HG03565 (cell line): Measurements from ENCODE around the gene NRTN.
"Not testable (repeated sequence)": the region's sequence is repeated elsewhere in the genome, so short reads cannot be mapped to it uniquely, and the experiment has no call there.

Source experiments
- ATAC-seq: cut with Tn5 transposase; IDR thresholded peaks from one replicate; pipeline ENCODE4 v1.9.1; 2021; ENCODE audit warnings: mild to moderate bottlenecking, moderate library complexity; ENCODE audit not compliant: unreplicated experiment

NRTN gene

DNA sequence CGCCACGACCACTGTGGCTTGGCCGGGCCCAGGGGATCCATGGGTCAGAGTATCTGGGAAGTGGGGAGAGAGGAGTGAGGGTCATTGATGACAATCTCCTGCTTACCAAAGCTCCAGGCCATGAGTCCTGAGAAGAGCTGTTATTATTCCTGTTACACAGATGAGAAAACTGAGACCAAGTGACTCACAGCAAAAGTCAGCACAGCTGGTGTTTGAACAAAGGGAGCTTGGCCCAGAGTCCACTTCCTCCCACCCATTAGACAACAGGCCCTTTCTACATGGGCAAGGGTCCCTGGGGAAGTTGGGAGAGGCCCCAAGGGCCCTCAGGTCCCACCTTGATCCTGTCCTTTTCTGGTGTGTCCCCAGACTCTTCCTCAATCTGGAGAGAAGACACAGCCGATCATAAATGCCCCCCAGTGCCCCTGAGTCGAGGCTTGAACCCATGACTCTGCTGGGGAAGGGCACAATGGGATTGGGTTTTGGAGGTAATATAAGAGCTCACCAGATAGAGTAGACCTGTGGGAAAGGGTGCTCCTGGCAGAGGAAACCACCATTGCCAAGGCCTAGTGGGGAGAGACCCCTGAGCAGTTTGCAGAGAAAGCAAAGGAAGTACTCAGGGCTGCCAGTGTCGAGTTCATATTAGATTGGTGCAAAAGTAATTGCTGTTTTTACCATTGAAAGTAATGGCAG, 27.8 kb downstream of the NRTN start:
- ATAC-seq = no peak

DNA sequence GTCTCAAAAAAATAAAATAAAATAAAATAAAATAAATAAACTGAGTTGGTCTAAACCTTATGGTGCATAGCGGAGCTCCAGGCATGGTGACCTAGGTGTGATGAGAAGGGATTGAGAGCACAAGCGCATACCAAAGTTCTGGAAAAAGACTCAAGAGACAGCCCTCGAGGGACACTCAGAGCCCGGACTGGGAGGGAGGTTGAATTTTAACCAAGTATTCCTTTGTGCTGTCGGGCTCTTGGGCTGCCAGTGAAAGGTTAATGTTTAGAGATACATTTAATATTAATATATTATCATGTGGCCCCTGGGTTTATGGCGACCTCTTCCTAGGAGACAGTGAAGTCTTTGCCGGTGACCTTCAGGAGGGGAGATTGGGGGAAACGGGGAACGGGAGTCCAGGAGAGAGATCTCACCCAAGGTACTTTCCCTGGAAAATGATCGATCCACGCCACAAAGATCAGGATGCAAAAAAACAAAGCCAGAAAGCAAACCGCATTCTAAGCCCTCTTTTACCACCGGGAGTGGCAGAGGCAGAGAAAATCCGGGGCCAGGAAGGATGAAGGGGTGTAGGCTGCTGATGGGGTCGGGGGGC, 33.0 kb downstream of the NRTN start:
- ATAC-seq = no peak

DNA sequence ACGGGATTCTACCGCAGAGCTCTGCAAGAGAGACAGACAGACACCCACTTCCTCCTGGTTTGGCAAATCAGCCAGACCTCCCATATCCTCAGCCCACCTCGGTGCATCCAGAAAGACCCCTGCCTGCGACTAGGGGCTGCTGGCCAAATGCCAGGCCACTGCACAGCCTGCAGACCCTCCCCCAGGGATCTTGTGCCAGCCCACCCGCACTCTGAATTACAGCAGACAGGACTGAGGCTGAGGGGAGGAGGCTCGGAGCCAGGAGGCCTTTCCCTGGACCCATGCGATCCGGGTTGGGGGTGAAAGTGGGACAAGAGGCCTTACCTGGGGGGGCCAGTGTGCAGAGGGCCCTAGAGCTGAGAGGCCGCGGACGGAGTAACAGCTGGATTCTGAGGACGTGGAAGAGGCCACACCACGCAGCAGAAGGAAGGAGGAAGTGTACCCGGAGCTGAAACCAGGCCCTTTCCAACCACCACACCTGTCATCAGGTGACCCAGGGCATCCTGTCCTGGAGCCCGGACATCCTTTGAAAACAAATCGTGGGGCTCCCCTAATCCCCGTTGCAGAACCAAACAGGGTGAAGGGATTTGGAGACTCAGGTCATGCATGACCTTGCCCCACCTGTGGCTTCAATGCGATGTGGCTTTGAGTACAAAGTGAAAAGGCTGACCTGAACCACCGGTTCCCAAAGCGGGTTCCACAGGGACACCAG, 33.6 kb downstream of the NRTN start:
- no peak for ATAC-seq

DNA sequence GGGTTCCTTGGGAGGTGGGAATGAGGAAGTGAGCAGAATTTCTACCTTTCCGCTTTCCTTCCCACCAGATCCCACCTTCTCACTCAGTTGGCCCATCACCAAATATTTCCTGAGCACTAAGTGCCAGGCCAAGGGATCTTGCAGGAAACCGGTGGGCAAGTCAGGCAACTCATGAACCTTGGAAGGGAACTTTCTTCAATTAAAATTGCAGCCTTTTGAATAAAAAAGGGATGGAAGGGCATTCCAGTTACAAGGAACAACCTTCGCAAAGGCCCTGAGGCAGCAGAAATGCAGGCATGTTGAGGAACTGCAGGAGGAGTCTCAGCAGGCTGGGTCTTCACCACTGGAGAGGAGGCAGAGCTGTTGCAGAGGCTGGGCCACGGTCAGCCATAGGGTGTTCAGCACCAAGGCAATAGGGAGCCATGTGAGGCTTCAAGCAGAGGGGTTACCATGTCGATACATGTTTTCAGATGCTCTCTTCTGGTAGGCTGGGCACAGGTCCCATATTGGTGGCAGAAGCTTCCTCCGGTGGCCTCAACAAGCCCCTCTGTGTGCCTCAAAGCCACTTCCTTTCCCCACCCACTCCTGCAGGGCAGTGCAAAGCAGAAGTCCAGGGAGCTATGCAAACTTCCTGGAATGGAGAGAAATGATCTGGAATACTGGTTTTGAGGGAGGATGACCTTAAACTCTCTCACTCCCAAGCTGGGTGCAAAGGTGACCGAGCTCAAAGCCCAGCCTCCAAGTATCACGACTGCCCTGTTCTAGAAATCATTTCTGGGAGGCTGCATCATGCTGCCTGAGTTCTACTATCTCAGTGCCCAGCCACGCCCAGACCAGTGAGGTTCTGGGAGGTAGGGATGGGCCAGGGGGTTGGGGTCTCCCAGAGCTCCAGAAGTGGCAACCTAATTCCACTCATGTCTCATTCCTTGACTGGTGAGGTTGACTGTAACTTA, 34.5 kb downstream of the NRTN start, which contains the start of gene FUT6:
FUT6 (minus strand) TSS at position 638 of the 953 bp plus-strand sequence. CDS start 7,135 bp downstream, outside the sequence.
- no peak for ATAC-seq

DNA sequence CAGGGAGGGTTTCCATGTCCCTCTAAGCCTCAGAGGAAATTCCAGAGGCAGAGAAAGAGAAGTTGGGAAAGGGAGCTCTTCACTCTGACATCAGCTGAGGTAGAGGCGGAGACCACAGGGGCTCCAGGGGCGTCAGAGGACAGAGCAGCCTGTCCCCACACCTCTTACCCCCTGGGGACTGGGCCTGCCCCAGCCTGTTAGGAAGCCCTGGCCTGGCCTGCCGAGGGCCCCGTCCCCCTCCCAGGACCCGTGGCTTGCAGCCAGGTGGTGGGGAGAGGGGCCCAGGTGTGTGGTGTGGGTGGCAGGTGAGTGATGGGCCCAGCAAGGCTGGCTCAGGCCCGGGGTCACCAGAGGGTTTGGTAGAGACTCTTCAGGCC, 36.9 kb downstream of the NRTN start:
- ATAC-seq = not testable (repeated sequence)

DNA sequence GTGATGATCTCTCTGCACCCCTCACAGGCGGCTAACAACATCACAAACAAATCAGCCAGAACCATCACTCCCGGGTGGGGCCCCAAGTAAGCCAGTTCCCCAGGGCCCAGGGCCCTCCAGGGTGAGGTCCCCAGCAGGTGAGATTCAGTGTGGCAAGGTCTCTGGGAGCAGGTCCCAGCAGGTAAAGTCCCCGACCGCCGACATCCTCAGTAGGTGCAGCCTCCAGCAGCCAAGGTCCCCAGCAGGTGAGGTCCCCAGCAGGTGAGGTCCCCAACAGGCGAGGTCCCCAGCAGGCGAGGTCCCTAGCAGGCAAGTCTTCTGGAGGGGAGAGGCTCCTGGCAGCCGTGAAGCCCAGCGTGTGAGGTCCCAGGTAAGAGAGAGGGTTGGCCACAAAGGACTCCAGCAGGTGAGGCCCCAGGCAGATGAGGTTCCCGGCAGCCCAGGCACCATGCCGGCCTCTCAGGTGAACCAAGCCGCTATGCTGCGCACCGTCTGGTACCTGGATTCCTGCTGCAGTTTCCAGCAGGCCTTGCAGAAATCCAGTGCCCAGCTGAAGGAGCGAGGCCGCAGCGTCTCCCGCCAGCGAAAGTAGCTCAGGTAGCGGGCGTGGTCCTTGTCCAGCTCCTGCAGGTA, 38.5 kb downstream of the NRTN start:
- no peak for ATAC-seq

DNA sequence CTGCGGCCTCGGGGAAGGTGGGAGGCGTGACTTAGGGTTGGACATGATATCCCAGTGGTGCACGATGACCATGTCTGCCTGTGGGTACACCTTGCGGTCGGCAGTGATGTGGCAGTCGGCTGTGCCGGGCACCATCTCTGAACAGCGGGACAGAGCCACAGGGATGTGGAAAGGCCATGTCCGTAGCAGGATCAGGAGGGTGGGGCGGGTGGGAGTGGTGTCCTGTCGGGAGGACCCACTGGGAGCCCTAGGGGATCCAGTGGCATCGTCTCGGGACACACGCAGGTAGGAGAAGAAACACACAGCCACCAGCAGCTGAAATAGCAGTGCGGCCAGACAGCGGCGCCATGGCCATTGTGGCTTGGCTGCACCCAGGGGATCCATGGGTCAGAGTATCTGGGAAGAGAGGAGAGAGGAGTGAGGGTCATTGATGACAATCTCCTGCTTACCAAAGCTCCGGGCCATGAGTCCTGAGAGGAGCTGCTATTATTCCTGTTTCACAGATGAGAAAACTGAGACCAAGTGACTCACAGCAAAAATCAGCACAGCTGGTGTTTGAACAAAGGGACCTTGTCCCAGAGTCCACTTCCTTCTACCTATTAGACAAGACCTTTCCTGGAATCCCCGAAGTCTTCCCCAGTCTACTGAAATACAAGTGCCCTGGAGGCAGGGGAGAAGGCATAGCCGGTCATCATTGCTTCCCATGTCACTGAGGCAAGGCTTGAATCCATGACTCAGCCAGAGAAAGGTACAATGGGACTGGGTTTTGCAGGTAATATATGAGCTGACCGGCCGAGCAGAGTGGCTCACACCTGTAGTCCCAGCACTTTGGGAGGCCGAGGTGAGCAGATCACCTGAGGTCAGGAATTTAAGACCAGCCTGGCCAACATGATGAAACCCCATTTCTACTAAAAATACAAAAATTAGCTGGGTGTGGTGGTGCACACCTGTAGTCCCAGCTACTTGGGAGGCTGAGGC, 39.9 kb downstream of the NRTN start:
- ATAC-seq = no peak

DNA sequence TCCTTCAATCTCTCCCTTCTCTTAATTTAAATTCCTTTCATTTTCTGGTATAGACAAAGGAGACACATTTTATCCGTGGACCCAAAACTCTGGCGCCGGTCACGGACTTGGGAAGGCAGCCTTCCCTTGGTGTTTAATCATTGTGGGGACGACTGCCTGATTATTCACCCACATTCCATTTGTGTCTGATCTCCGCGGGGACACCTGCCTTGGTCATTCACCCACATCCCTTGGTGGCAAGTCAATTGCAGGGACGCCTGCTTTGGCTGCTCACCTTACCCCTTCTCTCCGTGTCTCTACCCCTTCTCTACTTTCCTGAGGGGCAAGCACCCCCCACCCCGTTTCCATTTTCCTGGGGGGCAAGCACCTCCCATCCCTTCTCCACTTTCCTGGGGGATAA, 43.0 kb downstream of the NRTN start:
- not testable (repeated sequence) for ATAC-seq

DNA sequence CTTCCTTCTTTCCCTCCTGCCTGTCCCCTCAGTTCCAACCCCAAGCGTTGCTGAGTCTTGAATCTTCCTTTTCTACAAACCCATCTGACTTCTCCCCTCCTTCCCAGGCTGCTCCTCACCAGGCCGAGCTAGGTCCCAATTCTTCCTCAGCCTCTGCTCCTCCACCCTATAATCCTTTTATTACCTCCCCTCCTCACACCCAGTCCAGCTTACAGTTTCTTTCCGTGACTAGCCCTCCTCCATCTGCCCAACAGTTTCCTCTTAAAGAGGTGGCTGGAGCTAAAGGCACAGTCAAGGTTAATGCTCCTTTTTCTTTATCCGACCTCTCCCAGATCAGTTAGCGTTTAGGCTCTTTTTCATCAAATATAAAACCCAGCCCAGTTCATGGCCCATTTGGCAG, 43.8 kb downstream of the NRTN start:
- ATAC-seq = not testable (repeated sequence)

DNA sequence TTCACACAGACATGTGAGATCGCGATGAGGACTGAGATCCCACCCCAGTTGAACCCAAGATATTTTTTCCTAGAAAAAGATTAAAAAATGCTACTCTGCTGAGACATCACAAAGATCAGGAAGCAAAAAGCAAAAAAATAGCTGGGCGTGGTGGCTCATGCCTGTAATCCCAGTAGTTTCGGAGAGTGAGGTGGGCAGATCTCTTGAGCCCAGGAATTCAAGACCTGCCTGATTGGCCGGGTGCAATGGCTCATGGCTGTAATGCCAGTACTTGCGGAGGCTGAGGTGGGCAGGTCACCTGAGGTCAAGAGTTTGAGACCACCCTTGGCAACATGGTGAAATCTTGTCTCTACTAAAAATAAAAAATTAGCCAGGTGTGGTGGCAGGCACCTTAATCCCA, 45.3 kb downstream of the NRTN start:
- no peak for ATAC-seq

DNA sequence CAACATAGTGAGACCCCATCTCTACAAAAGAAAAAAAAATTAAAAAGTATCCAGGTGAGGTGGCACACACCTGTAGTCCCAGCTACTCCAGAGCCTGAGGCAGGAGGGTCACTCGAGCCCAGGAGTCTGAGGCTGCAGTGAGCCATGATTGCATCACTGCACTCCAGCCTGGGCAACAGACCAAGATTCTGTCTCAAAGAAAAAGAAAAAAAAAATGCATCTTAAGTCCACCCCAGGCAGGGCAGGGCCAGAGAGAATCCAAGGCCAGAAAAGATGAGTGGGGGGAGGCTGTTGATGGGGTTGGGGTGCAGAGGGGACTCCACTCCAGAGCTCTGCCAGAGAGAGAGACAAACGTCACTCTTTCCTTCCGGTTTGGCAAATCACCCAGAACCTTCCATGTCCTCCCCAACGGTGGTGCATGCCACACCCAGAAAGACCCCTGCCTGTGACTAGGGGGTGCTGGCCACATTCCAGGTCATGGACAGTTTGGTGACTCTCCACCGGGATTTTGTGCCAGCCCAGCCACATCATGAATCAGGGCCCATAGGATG, 46.0 kb downstream of the NRTN start:
- no peak for ATAC-seq

DNA sequence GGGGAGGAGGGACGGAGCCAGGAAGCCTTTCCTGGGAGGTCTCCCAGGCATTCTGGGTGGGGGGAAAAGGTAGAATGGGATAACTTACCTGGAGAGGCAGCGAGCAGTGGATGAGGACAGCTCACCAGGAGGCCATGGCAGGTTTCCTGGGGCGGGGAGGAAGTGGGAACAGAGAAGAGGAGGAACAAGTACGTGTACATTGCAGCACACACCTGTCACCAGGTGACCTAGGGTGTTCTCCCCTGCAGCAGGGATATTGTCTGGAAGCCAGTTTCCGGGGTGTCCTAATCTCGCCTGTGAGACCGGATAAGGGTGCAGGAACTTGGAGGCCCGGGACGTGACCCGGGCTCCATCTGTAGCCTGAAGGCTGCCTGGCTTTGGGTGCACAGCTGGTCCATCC, 46.4 kb downstream of the NRTN start, which contains the start of gene FUT3:
FUT3 (minus strand) TSS at position 148 of the 400 bp plus-strand sequence.
- ATAC-seq = no peak

DNA sequence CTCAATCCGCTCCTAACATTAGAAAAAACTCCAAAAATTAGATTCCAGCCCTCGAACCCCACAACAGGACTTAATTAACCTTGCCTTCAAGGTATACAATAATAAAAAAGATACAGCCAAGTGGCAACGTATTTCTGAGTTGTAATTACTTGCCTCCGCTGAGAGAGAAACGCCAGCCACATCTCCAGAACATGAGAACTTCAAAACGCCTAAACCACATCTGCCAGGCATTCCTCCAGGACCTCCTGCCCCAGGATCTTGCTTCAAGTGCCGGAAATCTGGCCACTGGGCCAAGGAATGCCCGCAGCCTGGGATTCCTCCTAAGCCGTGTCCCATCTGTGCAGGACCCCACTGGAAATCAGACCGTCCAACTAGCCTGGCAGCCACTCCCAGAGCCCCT, 49.3 kb downstream of the NRTN start:
- not testable (repeated sequence) for ATAC-seq

DNA sequence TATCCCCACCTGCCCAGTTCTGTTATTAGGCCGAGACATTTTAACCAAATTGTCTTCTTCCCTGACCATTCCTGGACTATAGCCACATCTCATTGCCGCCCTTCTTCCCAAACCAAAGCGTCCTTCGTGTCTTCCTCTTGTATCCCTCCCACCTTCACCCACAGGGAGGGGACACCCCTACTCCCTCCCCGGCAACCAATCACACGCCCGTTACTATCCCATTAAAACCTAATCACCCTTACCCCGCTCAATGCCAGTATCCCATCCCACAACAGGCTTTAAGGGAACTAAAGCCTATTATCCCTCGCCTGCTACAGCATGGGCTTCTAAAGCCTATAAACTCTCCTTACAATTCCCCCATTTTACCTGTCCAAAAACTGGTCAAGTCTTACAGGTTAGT, 50.3 kb downstream of the NRTN start:
- not testable (repeated sequence) for ATAC-seq

DNA sequence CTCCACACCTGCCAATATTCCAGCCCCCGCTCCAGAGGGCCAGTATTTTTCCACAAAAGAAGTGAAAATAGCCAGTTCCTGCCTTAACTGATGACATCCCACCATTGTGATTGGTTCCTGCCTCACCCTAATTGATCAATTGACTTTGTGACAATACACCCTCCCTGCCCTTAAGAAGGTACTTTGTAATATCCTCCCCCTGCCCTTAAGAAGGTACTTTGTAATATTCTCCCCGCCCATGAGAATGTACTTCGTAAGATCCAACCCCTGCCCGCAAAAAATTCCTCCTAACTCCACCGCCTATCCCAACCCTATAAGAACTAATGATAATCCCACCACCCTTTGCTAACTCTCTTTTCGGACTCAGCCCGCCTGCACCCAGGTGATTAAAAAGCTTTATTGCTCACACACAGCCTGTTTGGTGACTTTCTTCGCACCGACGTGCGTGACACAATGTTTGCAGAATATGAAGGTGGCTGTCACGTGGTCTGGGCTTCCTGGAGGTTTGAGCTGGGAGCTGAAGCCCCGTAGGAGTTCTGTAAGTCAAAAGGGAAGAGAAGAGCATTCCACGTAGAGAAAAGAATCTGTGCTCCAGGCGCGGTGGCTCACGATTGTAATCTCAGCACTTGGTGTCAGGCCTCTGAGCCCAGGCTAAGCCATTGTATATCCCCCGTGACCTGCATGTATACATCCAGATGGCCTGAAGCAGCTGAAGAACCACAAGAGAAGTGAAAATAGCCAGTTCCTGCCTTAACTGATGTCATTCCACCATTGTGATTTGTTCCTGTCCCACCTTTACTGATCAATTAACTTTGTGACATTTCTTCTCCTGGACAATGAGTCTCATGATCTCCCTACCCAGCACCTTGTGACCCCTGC, 52.6 kb downstream of the NRTN start:
- ATAC-seq = no peak

DNA sequence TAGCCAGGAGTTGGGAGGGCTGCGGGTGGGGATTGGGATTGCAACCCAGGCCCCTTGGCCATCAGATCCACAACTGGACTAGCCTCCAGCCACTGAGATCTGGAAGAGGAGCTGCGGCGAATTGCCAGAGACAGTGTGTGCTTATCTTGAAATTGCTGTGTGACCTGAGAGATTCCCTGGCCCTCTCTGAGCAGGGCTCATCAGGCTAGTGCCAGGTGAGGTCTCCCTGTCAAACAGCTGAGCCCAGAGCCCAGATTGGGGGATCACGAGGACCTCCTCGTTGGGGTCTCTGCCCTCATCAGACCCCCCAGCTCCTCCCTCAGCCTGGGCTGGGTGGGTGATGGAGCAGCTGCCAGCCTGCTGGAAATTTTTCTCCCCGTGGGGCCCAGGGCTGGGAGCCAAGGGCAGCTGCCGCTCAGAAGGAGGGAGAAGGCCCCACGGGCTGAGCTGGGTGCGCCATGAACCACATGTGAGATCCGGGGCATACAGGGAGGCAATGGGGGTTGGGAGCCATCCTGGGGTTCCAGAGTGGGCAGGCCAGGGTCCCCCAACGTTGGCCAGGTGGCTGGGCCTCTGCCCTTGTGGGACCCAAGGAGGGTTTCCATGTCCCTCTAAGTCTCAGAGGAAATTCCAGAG, 58.3 kb downstream of the NRTN start:
- no peak for ATAC-seq

DNA sequence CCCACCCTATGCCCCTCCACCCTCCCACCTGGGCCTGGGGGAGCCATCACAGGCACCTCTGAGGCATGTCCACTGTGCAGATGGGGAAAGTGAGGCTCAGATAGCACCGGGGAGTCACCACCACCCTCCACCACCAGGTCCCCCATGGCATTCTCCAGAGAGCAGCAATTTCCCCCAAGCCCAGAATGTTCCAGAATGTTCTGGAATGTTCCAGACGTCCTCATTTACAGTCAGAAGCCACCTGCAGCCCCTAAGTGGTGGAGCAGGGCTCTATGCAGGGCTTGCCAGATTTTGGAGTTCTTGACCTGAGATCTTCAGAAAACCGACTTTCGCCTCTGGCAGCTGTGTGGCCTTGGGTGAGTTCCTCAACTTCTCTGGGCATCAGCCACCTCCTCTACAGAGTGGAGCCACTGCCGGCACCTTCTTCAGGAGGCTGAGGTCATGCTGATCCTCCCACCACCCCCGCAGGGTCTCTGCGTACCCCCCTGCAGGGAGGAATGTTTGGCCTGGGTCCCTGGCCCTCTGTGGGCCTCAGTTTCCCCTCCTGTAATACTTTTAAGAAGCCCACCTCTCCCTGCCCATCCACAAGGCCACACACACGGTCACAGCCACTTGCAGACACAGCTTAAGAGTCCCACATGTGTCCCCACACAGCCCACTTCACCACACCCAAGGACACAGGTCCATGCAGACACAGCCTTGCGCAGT, 59.3 kb downstream of the NRTN start:
- no peak for ATAC-seq
